ENCODE results near the gene ZNF256. TPM values are rescaled to one million over a fixed set of nuclear protein-coding genes. Genes with fewer than 3 reads are reported as not detected.
"Not testable (repeated sequence)": the region's sequence is repeated elsewhere in the genome, so short reads cannot be mapped to it uniquely, and the experiment has no call there.

ZNF256 gene
- total RNA-seq, 4 donors from 2014 or later, result 7.8 to 11.3 (median 9.1) TPM

- no peak for TF ChIP-seq CTCF (IDR thresholded peaks at IDR 0.05)
- no peak for TF ChIP-seq POLR2A (IDR thresholded peaks at IDR 0.05)
- H3K4me3 ChIP-seq (ENCODE audit: low read depth, poor library complexity, severe bottlenecking), result no peak overlapping the region
- 99 to 100% methylated on average over 3 of the region's 3 CpGs for WGBS, 2 donors
- no peak for DNase-seq (ENCODE audit: low spot score in 2 of 2)
- intact Hi-C loops (cut with DNase I; ENCODE audit: low total_unique reads), result no loop called here
Measured at GRCh38 chr19:57941593-57941992, 5.9 kb downstream of the ZNF256 start.

GRCh38 chr19:57935731-57936130 lies 11.8 kb downstream of the ZNF256 start:
- TF ChIP-seq POLR2A (IDR thresholded peaks at IDR 0.05) (no peak), CTCF (IDR thresholded peaks at IDR 0.05) (no peak)
- 87 to 93% methylated on average over 12 of the region's 12 CpGs for WGBS, 2 donors
- no peak for DNase-seq (ENCODE audit: low spot score in 2 of 2)
- intact Hi-C loops (cut with DNase I; ENCODE audit: low total_unique reads), result no loop called here
- H3K4me3 ChIP-seq (ENCODE audit: low read depth, poor library complexity, severe bottlenecking), result no peak overlapping the region

- intact Hi-C loops (cut with DNase I; ENCODE audit: low total_unique reads), result no loop called here
- 6 to 7% methylated on average over 40 to 47 of the region's 54 CpGs for WGBS, 2 donors
- H3K4me3 ChIP-seq (ENCODE audit: low read depth, poor library complexity, severe bottlenecking), result peak within 1 kb of the TSS; percentile 53
- TF ChIP-seq POLR2A (IDR thresholded peaks at IDR 0.05) (no peak), CTCF (IDR thresholded peaks at IDR 0.05) (no peak)
- peak in 1 of 2 donors; percentile 56 for DNase-seq (ENCODE audit: low spot score in 2 of 2)
Measured at GRCh38 chr19:57934820-57935665, 12.5 kb downstream of the ZNF256 start, which contains the start of gene ZNF418. TSS of gene ZNF418 (minus strand) at chr19:57935402. CDS start at chr19:57933822, 1,580 bp downstream.

- peak in 1 of 2 donors; percentile 0 for DNase-seq (ENCODE audit: low spot score in 2 of 2)
- TF ChIP-seq CTCF (IDR thresholded peaks at IDR 0.05) (no peak), POLR2A (IDR thresholded peaks at IDR 0.05) (no peak)
- intact Hi-C loops (cut with DNase I; ENCODE audit: low total_unique reads), result no loop called here
- 88 to 98% methylated on average over 4 of the region's 4 CpGs for WGBS, 2 donors
- H3K4me3 ChIP-seq (ENCODE audit: low read depth, poor library complexity, severe bottlenecking), result no peak overlapping the region
Measured at GRCh38 chr19:57927587-57927986, 19.9 kb downstream of the ZNF256 start.

- 0 to 1% methylated on average over 45 to 47 of the region's 51 CpGs for WGBS, 2 donors
- intact Hi-C loops (cut with DNase I; ENCODE audit: low total_unique reads), result not testable (repeated sequence)
- peak; percentile 87 to 94 for DNase-seq (ENCODE audit: low spot score in 2 of 2)
- H3K4me3 ChIP-seq (ENCODE audit: low read depth, poor library complexity, severe bottlenecking), result peak within 1 kb of the TSS; percentile 96
- peak in 1 of 2 donors; percentile 13 for TF ChIP-seq POLR2A (IDR thresholded peaks at IDR 0.05)
Measured at GRCh38 chr19:57916168-57916995, 31.1 kb downstream of the ZNF256 start, which contains the start of gene ZNF417. TSS of gene ZNF417 (minus strand) at chr19:57916592. CDS start at chr19:57916411, 181 bp downstream.

GRCh38 chr19:57914531-57914930 lies 33.0 kb downstream of the ZNF256 start:
- intact Hi-C loops (cut with DNase I; ENCODE audit: low total_unique reads), result no loop called here
- no peak for DNase-seq (ENCODE audit: low spot score in 2 of 2)
- H3K4me3 ChIP-seq (ENCODE audit: low read depth, poor library complexity, severe bottlenecking), result no peak overlapping the region
- 91 to 96% methylated on average over 3 of the region's 3 CpGs for WGBS, 2 donors
- TF ChIP-seq POLR2A (IDR thresholded peaks at IDR 0.05) (no peak), CTCF (IDR thresholded peaks at IDR 0.05) (no peak)

All from lower leg skin (tissue), 4 donors.